ENCODE data around the gene SYT11.

GRCh38 chr1:155861896-155862295 lies 2.5 kb downstream of the SYT11 start:
- TF ChIP-seq CTCF (IDR thresholded peaks at IDR 0.05; ENCODE audit: poor library complexity), result no peak
- no peak for TF ChIP-seq EZH2 (IDR thresholded peaks at IDR 0.05; ENCODE audit: borderline replicate concordance)
